Right lobe of liver (tissue), 4 donors: ENCODE measurements around the gene USP5.

ENCODE experiments used
- CTCF ChIP-seq, 4 donors: fragments of 200-600 bp in 3 of 4; fragments of 450-650 bp in 1 of 4; IDR thresholded peaks; one replicate each; pipeline versions ENCODE4 v1.5.1 to v1.8.0; 2016 to 2022; ENCODE audit warnings: antibody characterized with exemption in 4 of 4, mild to moderate bottlenecking in 2 of 4
- POLR2A ChIP-seq: fragments of 450-650 bp; IDR thresholded peaks from one replicate; pipeline ENCODE4 v1.6.1; 2017; ENCODE audit warnings: antibody characterized with exemption, mild to moderate bottlenecking
- donor health status: DM: no; HTN: no; CAD: no.
- donor health status: DM: no; HTN: no; CAD: no.
- donor health status: DM: no; HTN: yes; CAD: no.

- TF ChIP-seq CTCF (IDR thresholded peaks at IDR 0.05) (no peak), POLR2A (no peak)
These were observed 62.4 kb downstream of the USP5 start, which contains the start of gene ENO2 for GRCh38 chr12:6914246-6914946.
